Endothelial cell of umbilical vein (primary cell): Measurements from ENCODE around the gene THEM4.

Experiments used
- EZH2 ChIP-seq: IDR thresholded peaks from 2 replicates; pipeline ENCODE4 v1.6.1; 2012; ENCODE audit warnings: borderline replicate concordance, low read depth, mild to moderate bottlenecking, moderate library complexity, low read length, inconsistent platforms; ENCODE audit not compliant: severe bottlenecking
- TF ChIP-seq, protein P1 (sequence below), 2 donors: IDR thresholded peaks; 1 replicate in 1 of 2; 2 replicates in 1 of 2; pipeline ENCODE4 v1.5.1; 2011; ENCODE audit warnings: low read length in 2 of 2, mild to moderate bottlenecking in 2 of 2, moderate library complexity in 2 of 2, control low read depth in 1 of 2, inconsistent platforms in 1 of 2, low read depth in 1 of 2; ENCODE audit not compliant: insufficient read depth in 1 of 2; ENCODE audit errors: extremely low read depth in 1 of 2

DNA sequence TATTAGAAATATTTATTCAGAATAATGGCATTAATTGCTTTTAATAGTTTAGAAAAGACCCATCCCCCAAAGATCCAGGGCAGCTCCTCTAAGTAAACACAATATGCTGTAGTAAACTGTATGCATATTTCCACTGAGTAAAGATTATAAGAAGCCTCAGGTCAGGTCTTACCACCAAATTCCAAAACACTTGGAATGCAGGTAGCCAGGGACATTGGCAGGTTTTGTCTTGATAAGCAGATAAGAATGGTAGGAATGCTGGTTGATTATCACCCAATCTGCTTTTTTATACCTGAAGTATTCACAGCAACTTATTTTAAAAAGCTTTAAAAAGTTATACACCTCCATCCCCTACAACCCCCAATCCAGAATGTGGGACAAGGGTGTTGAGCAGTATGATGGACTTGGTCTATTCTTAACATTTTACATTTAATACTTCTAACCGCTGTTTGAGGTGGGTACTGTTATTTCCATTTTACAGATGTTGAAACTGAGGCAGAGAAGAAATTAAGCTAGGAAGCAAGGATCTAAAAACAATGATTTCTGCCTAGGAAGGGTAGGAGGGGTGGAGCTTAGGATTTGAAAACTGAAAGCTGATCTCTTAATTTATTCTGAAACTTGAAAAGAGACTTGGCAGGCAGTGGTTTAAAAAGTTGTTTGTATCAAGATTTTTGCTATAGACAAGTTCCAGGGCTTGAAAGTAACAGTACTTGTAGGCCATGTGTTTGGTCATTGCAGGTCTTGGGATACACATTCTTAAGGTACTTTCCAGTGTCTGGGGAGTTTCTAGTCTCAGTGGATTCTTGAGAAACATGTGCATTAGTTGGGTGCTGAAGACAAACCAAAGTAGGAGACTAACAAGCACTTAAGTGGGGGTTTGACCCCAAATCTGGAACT is 15.6 kb upstream of the THEM4 start:
- TF ChIP-seq, protein P1, sequence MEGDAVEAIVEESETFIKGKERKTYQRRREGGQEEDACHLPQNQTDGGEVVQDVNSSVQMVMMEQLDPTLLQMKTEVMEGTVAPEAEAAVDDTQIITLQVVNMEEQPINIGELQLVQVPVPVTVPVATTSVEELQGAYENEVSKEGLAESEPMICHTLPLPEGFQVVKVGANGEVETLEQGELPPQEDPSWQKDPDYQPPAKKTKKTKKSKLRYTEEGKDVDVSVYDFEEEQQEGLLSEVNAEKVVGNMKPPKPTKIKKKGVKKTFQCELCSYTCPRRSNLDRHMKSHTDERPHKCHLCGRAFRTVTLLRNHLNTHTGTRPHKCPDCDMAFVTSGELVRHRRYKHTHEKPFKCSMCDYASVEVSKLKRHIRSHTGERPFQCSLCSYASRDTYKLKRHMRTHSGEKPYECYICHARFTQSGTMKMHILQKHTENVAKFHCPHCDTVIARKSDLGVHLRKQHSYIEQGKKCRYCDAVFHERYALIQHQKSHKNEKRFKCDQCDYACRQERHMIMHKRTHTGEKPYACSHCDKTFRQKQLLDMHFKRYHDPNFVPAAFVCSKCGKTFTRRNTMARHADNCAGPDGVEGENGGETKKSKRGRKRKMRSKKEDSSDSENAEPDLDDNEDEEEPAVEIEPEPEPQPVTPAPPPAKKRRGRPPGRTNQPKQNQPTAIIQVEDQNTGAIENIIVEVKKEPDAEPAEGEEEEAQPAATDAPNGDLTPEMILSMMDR (IDR thresholded peaks at IDR 0.05; ENCODE audit: extremely low read depth in 1 of 2, insufficient read depth in 1 of 2, low read depth in 1 of 2, low read length in 2 of 2) = no peak
- TF ChIP-seq EZH2 = no peak
